Dermis microvascular lymphatic vessel endothelial cell (primary cell): ENCODE measurements around the gene ACTR3. TPM values are rescaled to one million over a fixed set of nuclear protein-coding genes. Genes with fewer than 3 reads are reported as not detected.

ENCODE experiments used
- DNase-seq, 2 donors: peaks; one replicate each; pipeline versions ENCODE4 v3.0.0 to v3.0.0-alpha.2; 2010; ENCODE audit warnings: low read depth in 2 of 2
- total RNA-seq: library from RNA; depleted of rRNA; stranded (reverse); fragments of >200 nt; gene quantifications from 2 replicates; pipeline ENCODE4 v1.2.1, GENCODE V29; 2014

The ACTR3 gene
- total RNA-seq, 1 donor from 2014 or later, result 110 TPM

GRCh38 chr2:114001152-114001551 lies 111.3 kb downstream of the ACTR3 start:
- DNase-seq, result no peak

GRCh38 chr2:114001937-114002336 lies 112.0 kb downstream of the ACTR3 start:
- DNase-seq, result no peak

GRCh38 chr2:114005110-114005783 lies 115.4 kb downstream of the ACTR3 start:
- no peak for DNase-seq

- no peak for DNase-seq
Measured at GRCh38 chr2:114006460-114006859, 116.6 kb downstream of the ACTR3 start.

GRCh38 chr2:114007436-114007835 lies 117.5 kb downstream of the ACTR3 start:
- DNase-seq, result no peak

GRCh38 chr2:114008720-114009119 lies 118.8 kb downstream of the ACTR3 start:
- DNase-seq, result no peak

- DNase-seq, result no peak
Measured at GRCh38 chr2:114009205-114009944, 119.5 kb downstream of the ACTR3 start.

GRCh38 chr2:114010001-114010400 lies 120.1 kb downstream of the ACTR3 start:
- DNase-seq, result no peak

GRCh38 chr2:114011713-114012112 lies 121.8 kb downstream of the ACTR3 start:
- no peak for DNase-seq

Other genes starting within 250 kb of the ACTR3 start
- 108 and 110 TPM in 2 replicates for gene SLC35F5, start 133.4 kb upstream of the ACTR3 start, total RNA-seq